A549 treated with CORT108297 at 1 μM for 4 hours (cell line): Measurements from ENCODE around the gene TFF2. TPM values are rescaled to one million over a fixed set of nuclear protein-coding genes. Genes with fewer than 3 reads are reported as not detected.

Experiments used
- total RNA-seq: library from RNA; stranded (reverse); fragments of 200-300 nt; extraction: Qiagen RNA extraction; gene quantifications from 5 replicates; pipeline ENCODE4 v1.2.3, GENCODE V29; 2022

The TFF2 gene
- total RNA-seq = not detected in 5 replicates

GRCh38 chr21:42350927-42351426 is at the start of gene TFF2:
Gene TFF2 (minus strand): TSS chr21:42350994. CDS start chr21:42350957, 37 bp downstream.

GRCh38 chr21:42395905-42396651 is 45.3 kb upstream of the TFF2 start, which contains the start of gene TMPRSS3:
Gene TMPRSS3 (minus strand): TSS chr21:42396052. CDS start chr21:42395417, 635 bp downstream.

GRCh38 chr21:42366292-42367010 is 15.7 kb upstream of the TFF2 start, which contains the start of gene TFF1:
Gene TFF1 (minus strand): TSS chr21:42366535. CDS start chr21:42366495, 40 bp downstream.

GRCh38 chr21:42315296-42315891 is 35.4 kb downstream of the TFF2 start, which contains the start of gene TFF3:
Gene TFF3 (minus strand): TSS chr21:42315409. CDS start chr21:42315374, 35 bp downstream.

Other genes with a start within 250 kb of the TFF2 start
- 2.5 to 3.6 TPM (median 2.9 TPM) in 5 replicates for gene ABCG1, start 131.9 kb downstream of the TFF2 start, total RNA-seq
- gene TFF3, start 35.6 kb downstream of the TFF2 start, total RNA-seq = not detected in 5 replicates
- gene TFF1, start 15.5 kb upstream of the TFF2 start, total RNA-seq = 25.4 to 31.4 TPM (median 29.3 TPM) in 5 replicates
- 0.14 to 0.42 TPM (median 0.19 TPM) in 5 replicates for gene TMPRSS3, start 45.1 kb upstream of the TFF2 start, total RNA-seq
- 0.10 to 0.16 TPM (median 0.13 TPM) in 5 replicates for gene UBASH3A, start 52.9 kb upstream of the TFF2 start, total RNA-seq
- 0.59 to 0.88 TPM (median 0.69 TPM) in 5 replicates for gene RSPH1, start 145.2 kb upstream of the TFF2 start, total RNA-seq
- 3.7 to 4.0 TPM (median 4.0 TPM) in 5 replicates for gene SLC37A1, start 162.9 kb upstream of the TFF2 start, total RNA-seq